Measurements from ENCODE around the gene PLA2G4B. TPM values are rescaled to one million over a fixed set of nuclear protein-coding genes. Genes with fewer than 3 reads are reported as not detected.

The PLA2G4B gene
- total RNA-seq, 1 experiment from 2014 or later = 3.7 TPM

- Histone ChIP-seq H3T11ph (ENCODE audit: low read length) (no peak overlapping the region), H3K4me1 (ENCODE audit: insufficient read depth, low read length) (no peaks in the 10 kb centered on the region), H3K14ac (ENCODE audit: insufficient read depth, low read length) (0 out of 2 replicates have a peak overlapping the region, but pooled peaks have one; percentile 17), H3K23me2 (ENCODE audit: insufficient read length, low read depth, low read length, poor library complexity, severe bottlenecking) (peaks cover 3% of the 10 kb centered on the region), H2BK12ac (ENCODE audit: insufficient read length, low read depth, low read length) (no peak overlapping the region), H3K56ac (ENCODE audit: insufficient read length, low read depth, low read length) (no peak overlapping the region), H2BK120ac (ENCODE audit: low read depth, low read length, poor library complexity, severe bottlenecking) (no peak overlapping the region), H3K23ac (ENCODE audit: insufficient read length, low read depth, low read length) (no peak overlapping the region), H2AK5ac (ENCODE audit: insufficient read length, low read length) (no peak overlapping the region), H3K4ac (ENCODE audit: low read depth, low read length) (no peak overlapping the region), H4K5ac (ENCODE audit: insufficient read length, low read depth, low read length) (no peak overlapping the region), H3K79me2 (ENCODE audit: insufficient read depth, low read length) (no peaks in the 10 kb centered on the region), H2BK15ac (ENCODE audit: low read depth, low read length) (no peak overlapping the region), H3K27ac (ENCODE audit: insufficient read length, low read depth, low read length) (no peak overlapping the region), H2BK5ac (ENCODE audit: insufficient read length, low read length) (no peak overlapping the region), H3K27me3 (ENCODE audit: insufficient read depth, low read length) (peaks cover 7% of the 10 kb centered on the region; the same call in 1 of the 2 replicates), H3K4me2 (ENCODE audit: insufficient read depth, insufficient read length, low read length) (peak overlapping the region; percentile 32), H3K18ac (ENCODE audit: insufficient read length, low read depth, low read length) (no peak overlapping the region), H2AFZ (ENCODE audit: low read length) (no peak overlapping the region), H3K79me1 (ENCODE audit: insufficient read depth, low read depth, low read length, poor library complexity, severe bottlenecking) (no peaks in the 10 kb centered on the region), H4K20me1 (ENCODE audit: control insufficient read depth, insufficient read depth, insufficient read length) (no peaks in the 10 kb centered on the region), H4K8ac (replicated peaks; ENCODE audit: insufficient read length, low read depth, low read length) (no peak overlapping the region), H3K9me3 (ENCODE audit: control insufficient read depth, low read depth, low read length) (no peaks in the 10 kb centered on the region), H4K91ac (ENCODE audit: insufficient read length, low read depth, low read length) (no peak overlapping the region), H3K9ac (ENCODE audit: extremely low read depth, insufficient read length, low read length) (no peak overlapping the region), H2BK20ac (ENCODE audit: low read depth, low read length, poor library complexity, severe bottlenecking) (no peak overlapping the region)
- no peaks in the 10 kb centered on the region; a peak in 1 of 5 replicates for H3K9me3 Mint-ChIP-seq
- peaks cover 0 to 1% (median 0%) of the 10 kb centered on the region in 3 experiments; a peak in 2 of 7 replicates for H3K36me3 Mint-ChIP-seq (ENCODE audit: insufficient read depth in 1 of 3, low read depth in 3 of 3)
- TF ChIP-seq CTCF (conservative IDR thresholded peaks at IDR 0.05) = no peak
- peaks cover 4 to 10% of the 10 kb centered on the region in 2 experiments for H3K4me1 Mint-ChIP-seq
- H3K27ac Mint-ChIP-seq = no peak overlapping the region; a peak in 1 of 7 replicates
- peak; percentile 68 for DNase-seq
- H3K27me3 Mint-ChIP-seq (ENCODE audit: low read depth) = peaks cover 47% of the 10 kb centered on the region
- H3K4me3 Mint-ChIP-seq = peak overlapping the region; percentile 46 to 50; a peak in 4 of 5 replicates
- WGBS (ENCODE audit: extremely low coverage, insufficient read length, low lambda C conversion rate) = no CpG with 5 or more reads among the region's 81 CpGs
These were observed 43.5 kb downstream of the PLA2G4B start for GRCh38 chr15:41881920-41882688.
